Measurements from ENCODE around the gene VTI1A.

The VTI1A gene

DNA sequence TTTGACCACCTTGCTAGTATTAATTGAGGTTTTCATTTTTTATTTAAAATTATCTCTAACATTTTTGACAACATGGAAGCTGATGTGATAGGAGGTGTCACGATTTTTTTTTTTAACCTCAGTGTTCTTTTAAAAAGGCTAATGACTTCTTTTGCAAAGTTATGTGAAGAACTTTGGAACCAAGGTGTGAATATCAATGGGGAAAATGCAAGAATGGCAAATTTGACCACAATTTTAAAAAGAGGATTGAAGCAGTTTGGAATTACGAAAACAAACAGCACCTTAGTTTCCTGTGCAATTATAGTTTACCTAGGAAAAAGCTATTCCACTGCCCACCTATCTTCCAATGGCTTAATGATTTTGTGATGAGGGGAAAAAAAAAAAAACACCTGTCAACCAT lies 232.4 kb downstream of the VTI1A start:
- DNase-seq (ENCODE audit: low spot score) = no peak

DNA sequence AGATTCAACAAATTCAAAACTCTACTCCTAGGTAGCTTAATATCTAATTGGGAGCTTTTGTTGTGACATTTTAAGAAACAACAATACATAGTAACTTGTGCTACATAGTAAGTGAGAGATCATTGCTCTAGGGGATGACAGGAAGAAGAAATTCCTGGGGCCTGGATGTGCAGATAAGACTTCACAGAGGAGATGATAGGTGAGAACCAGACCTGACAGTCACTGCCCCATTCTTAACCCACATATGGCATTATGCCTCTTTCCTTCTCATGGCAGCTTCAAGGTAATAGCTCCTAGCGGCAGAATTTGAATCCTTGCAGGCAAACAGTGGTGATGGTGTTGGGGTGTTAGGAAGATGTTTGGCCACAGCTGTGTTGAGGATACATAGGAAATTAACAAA lies 233.6 kb downstream of the VTI1A start:
- no peak for DNase-seq (ENCODE audit: low spot score)

DNA sequence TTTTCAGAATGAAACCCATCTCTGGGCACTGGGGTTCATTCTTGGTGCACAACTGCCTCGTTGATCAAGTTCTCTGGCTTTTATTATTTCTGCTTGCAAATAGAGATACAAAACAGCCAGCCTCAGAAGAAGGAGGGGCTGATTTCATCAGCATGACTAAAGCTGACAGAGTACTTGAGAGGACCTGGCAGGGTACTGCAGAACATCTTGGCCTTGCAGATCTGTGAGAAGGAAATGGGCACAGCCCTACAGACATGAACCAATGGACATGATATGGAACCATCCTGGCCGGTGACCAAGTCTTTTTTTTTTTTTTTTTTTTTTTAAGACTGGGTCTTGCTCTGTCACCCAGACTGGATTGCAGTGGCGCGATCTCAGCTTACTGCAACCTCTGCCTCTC lies 240.6 kb downstream of the VTI1A start:
- DNase-seq (ENCODE audit: low spot score) = no peak

DNA sequence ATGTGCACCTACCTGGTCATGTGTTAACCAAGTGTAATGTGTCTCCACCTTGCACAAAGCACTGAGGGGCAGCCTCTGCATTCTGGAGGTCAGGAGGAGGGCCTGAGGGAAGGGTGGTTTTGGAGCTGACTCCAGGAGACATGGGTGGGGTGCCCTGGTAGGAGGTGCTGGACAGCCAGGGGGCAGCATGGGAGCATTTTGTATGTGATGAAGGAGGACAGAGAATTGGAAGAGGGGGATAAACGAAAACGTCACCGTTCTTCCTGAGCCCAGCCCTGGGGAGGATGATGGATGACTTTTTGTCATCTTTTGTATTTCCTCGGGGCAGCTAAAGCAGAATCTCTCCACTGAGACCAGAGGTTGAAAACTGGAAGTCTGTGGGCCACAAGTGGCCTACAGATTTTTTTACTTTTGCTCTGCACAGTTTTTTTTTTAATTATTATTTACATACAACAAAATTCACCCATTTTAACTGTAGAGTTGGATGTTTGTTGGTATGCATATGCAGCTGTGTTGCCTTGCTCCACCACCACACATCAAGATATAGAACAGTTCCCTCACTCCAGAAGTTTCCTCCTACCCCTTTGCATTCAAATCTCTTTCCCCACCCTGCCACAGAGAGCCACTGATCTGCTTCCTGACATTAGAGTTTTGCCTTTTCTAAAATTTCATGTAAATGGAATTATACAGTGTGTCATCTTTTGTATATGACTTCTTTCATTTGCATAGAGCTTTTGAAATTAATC lies 242.5 kb downstream of the VTI1A start:
- no peak for DNase-seq (ENCODE audit: low spot score)

DNA sequence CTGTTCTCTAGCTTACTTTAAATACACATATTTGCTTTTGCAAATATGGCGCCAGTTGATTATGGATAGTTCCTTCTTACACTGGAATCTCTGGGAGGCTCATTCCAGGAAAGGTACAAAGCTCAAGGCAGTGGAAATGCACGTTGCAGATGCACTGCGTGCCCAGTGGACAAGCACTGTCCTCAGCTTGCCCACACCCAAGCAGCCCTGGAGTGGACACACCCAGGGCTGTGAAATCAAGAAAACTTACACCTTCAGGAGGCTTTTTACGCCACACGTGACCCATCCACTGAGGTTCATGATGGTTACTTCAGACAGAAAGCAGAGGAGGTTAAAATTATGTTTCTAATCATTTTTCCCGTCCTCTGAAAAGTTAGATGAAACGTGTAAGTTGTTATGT lies 248.5 kb downstream of the VTI1A start:
- DNase-seq (ENCODE audit: low spot score) = no peak

DNA sequence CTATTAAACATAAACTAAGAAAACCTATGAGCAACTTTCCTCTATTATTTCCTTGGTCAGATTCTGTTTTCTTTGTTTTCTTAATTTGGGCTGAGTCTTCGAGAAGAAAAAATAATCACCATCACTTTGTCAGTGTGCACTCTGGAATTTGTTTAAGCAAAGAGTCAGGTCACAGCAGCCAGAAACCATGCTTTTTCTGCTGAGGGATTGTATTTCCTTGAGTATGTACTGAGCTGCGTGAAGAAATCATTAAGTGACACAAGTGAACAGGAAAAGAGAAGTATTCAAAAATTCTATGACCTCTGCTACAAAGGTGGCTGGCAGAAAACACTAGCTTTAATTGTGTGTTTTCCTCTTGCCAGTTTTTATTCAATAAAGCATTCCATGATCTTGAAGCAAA lies 249.6 kb downstream of the VTI1A start:
- no peak for DNase-seq (ENCODE audit: low spot score)

DNA sequence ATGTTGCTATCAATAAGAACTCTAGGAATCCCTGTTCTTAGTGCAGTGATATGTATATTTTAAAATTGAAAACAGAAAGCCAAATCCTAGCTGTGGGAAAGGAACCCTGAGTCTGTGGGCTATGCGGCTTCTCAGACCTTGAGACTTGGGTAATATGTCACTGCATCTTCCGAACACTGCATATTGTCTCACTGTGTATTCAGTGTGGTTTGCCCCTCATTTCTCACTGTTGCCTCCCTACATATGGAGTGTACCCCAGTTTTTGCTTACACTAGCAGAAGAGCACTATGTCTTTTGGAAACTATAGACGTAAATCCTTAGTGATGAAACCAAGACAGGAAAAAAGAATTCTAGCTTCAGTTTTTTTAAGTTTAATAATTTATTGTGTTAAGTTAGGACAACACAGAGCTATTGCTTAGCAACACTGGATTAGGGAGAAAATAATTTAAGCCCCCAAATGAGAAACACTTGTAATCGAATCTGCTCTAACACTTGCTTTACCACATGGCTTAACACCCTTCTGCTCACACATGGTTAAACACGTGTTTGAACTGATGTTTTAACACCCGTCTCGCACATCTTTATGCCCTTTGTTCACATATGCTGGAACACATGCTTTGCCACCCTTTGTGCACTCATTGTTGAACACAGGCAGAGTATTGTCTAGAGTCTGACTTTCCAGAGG lies 251.3 kb downstream of the VTI1A start:
- DNase-seq (ENCODE audit: low spot score) = no peak

DNA sequence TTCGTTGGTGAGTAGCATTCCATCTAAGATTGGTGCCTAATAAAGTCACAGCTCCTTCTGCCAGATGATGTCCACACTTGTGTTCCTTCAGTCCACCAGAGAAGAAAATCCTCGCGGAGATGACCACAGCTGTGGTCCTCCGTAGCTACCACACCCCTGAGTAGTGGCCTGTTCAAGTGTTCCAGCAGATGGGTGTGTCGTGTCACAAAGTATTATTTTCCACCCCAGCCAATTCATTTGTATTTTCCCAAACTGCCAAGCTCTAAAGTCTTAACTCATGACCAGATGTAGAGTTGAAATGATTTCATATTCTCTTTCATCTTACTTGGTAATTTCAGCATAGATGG lies 251.8 kb downstream of the VTI1A start:
- DNase-seq (ENCODE audit: low spot score) = no peak

DNA sequence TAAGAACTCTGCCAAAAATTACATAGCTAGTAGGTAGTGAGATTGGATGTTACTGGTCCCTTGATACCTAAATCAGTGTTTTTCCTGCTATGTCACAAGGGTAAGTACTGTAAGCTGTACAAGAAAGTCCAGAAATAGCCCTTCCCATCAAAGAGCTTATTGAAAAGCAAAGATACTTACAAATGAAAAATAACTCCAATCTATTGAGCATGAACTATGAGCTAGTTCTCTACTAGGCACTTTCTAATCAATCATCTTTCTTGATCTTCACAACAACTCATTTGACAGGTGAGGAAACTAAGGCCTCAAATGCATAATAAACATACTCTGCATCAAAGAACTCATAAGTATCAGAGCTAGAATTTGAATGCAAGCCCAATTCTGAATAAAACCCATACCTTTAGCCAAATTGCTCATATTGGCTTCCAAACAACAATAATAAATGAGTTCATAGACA lies 253.2 kb downstream of the VTI1A start:
- DNase-seq (ENCODE audit: low spot score) = no peak

DNA sequence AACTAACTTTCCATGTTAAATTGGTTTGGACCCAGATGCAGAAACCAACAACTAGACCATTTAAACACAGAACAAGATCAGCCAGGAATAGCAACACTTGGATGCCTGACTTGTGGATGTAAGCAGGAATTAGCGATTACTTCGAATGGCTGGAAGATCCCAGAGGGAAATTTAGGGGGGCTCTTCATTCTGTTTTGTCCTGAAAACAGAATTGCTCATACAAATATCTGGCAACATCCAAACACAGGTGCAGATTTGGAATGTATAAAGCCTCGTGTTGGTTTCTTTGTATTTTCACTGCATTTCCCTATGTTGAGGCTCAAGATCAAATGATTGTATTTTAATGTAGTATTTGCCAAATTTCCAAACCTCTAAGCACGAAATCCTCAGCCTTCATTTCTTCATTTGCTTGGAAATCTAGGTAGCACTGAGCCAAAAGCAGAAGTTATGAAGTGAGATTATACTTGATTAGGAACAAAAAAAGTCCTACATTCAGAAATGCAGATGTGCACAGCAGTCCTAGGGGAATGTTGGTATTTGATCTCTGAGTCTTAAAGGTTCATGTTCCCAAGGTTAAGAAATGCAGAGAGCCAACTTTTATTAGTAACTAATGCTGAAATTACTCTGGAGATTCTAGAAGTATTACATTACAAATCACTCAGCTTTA lies 254.3 kb downstream of the VTI1A start:
- DNase-seq (ENCODE audit: low spot score) = no peak

DNA sequence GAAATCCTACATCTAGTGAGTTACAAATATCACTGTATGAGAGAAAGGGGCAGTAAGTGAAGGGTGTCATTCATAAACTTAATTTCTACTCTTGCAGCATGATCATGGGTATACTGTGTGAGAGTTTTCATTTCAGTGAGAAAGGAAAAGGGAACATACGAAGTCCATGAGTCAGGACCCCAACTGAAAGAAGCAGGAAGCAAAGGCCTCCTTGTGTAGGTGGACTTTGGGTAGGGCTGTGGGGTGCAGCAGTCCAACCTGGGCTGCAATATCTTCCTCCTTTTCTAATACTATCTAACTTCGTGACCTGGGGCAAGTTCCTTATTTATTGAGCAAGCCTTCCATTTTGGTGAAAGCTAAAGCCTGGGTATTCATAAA lies 254.9 kb downstream of the VTI1A start:
- DNase-seq (ENCODE audit: low spot score) = no peak

DNA sequence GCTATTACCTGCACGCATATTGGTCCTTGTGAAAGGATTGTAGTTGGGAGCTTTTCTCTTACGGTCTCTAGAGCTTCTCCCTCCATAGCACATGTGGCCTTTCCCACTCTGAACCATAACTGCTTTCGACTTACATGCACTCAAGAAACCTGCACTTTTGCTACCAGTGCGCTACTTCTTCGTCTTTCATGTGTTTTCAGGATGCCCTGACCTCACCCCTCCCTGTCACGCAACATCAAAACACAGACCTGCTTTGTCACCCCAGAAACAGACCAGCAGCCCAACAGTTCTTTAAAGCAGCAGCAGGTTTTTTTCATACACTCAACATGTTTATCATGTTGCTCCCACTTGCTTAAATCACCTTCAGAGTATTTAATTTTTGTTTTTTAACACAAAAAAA lies 259.6 kb downstream of the VTI1A start:
- DNase-seq (ENCODE audit: low spot score) = no peak

DNA sequence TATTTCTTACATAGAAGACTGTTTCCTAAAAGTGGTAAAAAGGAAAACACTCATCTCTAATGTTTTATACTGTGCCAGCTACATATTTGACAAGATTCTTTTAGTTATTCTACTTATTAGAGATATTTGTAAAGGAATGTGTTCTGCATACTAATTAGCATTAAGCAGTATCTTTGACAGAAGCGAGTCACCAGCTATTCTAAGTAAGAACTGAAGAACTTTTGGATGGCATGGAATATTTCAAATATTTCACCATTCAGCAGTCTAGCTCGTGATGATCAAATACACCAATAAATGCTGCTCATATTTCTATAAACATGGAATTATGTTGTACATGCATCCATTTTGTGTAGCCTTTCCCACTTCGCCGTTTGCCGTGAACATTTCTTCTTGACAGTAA lies 261.4 kb downstream of the VTI1A start:
- DNase-seq (ENCODE audit: low spot score) = no peak

DNA sequence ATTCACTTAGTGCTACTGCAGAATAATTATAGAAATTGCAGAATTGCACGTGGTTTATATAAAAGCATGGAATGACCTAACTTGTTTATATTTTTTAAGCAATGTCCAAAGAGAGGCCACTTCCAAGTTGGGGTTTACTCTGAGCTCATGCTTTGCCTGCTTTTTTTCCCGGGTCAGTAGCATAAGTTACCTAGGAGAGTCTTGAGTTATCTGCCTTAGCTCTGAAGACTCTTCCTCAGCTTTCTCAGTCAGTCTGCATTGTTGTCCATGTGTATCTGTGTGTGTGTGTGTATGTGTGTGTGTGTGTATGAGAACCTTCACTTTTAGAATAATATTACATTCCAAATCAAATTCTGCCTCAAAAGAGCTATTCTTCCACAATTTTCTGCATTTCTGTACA lies 263.5 kb downstream of the VTI1A start:
- no peak for DNase-seq (ENCODE audit: low spot score)

DNA sequence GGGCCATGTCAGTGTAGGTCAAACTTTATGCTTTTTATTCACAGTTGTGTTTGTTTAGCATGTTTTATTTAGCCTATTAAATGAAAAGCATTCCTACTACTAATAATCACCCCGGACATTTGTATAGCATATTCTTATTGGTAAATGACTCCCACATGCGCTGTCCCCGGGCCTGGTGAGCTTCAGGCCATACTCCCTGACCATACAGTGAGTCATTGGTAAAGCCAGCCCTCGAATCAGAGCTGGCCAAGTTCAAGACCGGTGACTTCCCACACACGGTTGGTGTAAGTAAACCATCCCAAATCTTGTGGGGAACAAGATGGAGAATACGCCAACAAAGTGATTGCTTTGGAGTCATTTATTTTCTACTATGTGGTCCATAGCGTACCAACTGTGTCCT lies 264.4 kb downstream of the VTI1A start:
- no peak for DNase-seq (ENCODE audit: low spot score)

DNA sequence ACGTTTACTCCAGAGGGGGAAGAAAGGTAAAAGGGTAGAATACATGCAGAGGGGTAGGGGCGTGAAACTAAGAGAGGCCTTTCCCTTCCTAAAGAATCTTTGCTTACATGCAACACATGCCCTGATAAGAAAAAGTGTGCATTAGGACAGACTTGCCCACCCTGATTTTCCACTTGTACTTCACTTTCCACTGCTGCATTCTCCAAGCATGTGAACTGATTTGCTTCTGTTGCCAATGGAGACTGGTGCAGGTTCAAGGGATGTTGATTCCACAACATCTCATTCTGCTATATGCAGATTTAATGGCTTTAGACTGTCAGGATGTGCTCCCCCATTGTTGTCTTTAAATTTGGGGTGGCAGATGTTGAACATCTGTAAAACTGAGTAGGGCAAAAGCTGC lies 265.5 kb downstream of the VTI1A start:
- no peak for DNase-seq (ENCODE audit: low spot score)

DNA sequence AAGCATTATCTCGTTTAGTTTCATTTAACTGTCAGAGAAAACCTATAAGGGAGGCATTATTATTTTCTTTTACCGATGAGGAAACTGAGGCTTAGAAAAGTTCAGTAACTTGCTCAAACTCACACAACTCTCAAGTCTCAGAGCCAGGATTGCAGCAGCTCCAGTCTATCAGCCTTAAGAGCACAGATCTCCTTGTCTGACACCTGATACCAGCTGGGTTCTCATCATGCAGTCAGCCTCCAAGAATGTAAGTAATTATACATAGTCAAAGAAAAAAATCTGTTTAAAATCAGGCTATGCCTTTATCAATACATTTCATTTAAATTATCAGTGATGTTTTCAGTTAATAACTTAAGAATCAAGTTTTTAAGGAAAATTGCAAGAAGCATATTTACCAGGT lies 266.4 kb downstream of the VTI1A start:
- no peak for DNase-seq (ENCODE audit: low spot score)

DNA sequence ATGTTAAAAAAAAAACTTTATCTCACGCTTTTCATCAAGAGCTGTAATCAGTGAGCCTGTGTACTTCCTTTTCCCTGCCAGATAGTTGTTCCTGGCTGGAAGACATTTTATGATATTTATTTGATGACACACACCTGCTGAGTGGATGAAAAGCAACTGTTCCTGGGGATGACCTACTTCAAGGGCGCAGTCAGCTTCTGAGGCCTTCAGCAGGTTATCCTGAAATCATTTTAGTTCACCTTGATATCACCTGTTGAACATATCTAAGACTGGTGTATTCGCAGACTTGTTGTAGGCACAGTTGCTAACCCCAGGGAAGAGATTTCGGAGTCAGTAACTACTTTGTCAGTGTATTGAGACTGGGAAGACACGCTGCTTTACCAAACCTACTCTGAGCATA lies 268.6 kb downstream of the VTI1A start:
- DNase-seq (ENCODE audit: low spot score) = no peak

DNA sequence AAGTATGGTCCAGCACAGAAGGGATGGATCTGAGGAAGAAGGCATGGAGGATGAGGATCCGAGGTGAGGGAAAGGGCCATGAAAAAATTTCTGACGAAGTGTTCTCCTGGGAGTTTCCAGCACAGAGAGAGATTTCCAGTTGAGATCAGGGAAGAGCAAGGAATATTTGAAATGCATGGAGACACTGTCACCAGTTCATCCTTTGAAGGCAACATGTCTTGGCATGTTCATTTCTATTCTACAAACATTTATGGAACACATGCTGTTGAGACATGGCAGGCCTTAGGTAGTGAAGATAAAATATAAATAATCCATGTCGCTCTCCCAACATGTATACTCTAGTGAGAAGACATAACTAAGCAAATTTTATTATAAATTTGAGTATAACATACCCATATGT lies 269.1 kb downstream of the VTI1A start:
- DNase-seq (ENCODE audit: low spot score) = no peak

DNA sequence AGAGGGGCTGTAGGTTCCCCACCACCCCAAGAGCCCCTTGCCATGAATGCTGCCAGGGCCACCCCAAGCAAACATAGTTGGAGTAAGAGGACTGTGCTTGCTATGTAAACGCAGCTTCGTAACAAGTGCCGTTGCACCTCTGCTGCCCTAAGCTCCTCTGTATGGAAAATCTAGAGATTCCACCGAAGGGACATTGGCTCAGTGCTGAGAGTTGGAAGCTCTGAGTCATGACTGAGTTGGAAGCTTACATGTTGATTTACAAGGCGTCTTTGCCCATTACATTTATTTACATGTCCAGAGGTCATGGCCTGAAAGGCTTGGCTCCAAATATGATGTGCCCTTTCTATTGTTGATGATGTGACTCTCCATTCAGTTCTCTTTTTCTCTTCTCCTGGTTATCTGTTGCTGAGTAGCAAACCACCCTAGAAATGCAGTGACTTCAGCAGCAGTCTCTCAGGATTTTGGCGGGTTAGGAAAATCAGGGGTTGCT lies 270.0 kb downstream of the VTI1A start:
- DNase-seq (ENCODE audit: low spot score) = no peak

DNA sequence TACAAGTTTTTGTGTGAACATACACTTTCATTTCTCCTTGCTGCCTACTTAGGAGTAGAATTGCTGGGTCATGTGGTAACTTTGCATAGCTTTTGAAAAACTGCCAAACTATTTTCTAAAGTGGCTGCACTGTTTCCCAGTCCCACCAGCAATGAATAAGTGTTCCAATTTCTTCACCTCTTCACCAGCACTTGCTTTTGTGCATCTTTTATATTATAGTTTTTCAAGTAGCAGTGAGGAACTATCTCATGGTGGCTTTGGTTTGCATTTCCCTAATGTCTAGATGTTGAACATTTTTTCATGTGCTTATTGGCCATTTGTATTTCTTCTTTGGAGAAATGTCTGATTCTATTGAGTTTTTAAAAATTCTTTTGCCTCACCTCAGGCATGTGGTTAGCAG lies 273.2 kb downstream of the VTI1A start:
- DNase-seq (ENCODE audit: low spot score) = no peak

DNA sequence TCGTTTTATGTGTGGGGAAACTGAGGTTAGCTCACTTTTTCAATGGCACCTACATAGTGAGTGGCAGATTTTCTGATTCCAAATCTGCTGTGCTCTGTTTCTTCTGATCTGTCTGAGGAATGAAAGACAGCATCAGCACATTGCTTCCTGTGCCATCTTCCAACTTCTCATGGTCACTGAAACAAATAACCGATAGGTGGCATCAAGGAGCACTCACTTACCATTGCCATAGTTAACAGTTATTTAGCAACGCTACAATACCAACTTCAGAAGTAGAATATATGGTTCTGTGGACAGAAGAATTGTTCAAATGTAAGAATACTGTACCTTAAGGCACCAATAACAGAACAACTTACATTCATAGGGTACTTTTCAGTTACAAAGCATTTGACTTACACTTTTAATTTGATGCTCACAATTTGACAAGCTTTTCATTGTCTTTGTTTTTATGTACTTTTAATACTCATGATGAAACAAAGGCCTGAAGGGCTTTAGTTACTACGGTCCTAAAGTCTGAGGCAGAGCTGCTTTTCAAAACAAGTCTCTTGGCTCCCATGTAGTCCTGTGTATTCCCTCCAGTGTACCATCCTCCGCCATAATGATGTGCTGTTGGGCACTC lies 274.2 kb downstream of the VTI1A start:
- peak; percentile 79 for DNase-seq (ENCODE audit: low spot score)

DNA sequence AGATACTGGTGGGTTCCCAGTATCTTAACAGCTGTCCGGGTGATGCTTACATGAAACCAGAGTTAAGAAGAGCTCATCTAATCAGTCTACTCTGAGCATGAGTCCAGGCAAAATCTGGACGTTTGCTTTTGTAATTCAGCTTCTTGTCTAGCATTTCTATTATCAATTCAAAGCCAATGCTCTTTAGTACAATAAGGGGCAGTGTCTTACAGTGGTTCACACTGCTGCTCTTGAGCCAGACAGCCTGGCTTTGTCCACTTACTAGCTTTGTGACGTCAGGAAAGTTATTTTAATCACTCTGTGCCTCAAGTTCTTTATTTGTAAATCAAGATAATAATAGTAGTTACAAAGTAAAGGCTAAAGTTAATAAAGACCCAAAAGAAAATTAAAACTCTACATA lies 275.7 kb downstream of the VTI1A start:
- peak; percentile 91 for DNase-seq (ENCODE audit: low spot score)

Measured in pons (tissue), 1 donor.